Neutrophil (primary cell): ENCODE measurements around the gene RPH3AL.

ENCODE experiments used
- H3K27ac ChIP-seq: fragments of 200-600 bp; sonication (generic); 2 replicates; pipeline ENCODE4 v1.5.1; 2016; ENCODE audit warnings: mild to moderate bottlenecking, moderate library complexity
- H3K27me3 ChIP-seq: fragments of 200-600 bp; sonication (generic); 2 replicates; pipeline ENCODE4 v1.6.0; 2016; ENCODE audit warnings: mild to moderate bottlenecking
- H3K36me3 ChIP-seq: fragments of 200-600 bp; sonication (generic); 2 replicates; pipeline ENCODE4 v1.5.1; 2017
- H3K4me1 ChIP-seq, 2 experiments: fragments of 200-600 bp in 1 of 2; sonication (generic) in 1 of 2; 1 replicate in 1 of 2; 2 replicates in 1 of 2; pipeline versions ENCODE4 v1.5.1 to v1.6.1; 2013 to 2016; ENCODE audit warnings: low read depth in 1 of 2, low read length in 1 of 2, mild to moderate bottlenecking in 1 of 2, moderate library complexity in 1 of 2; ENCODE audit not compliant: control insufficient read depth in 1 of 2, insufficient read depth in 1 of 2
- H3K4me3 ChIP-seq, 2 experiments: fragments of 200-600 bp in 1 of 2; sonication (generic) in 1 of 2; 1 replicate in 1 of 2; 2 replicates in 1 of 2; pipeline ENCODE4 v1.5.1; 2013 to 2016; ENCODE audit warnings: low read depth in 1 of 2, low read length in 1 of 2, mild to moderate bottlenecking in 1 of 2, moderate library complexity in 1 of 2
- H3K9me3 ChIP-seq: fragments of 200-600 bp; sonication (generic); 2 replicates; pipeline ENCODE4 v1.5.1; 2016
- TF ChIP-seq, protein P1 (sequence below): fragments of 200-600 bp; sonication (generic); IDR thresholded peaks from 2 replicates; pipeline ENCODE4 v1.5.1; 2016; ENCODE audit warnings: antibody characterized with exemption

The RPH3AL gene, protein sequence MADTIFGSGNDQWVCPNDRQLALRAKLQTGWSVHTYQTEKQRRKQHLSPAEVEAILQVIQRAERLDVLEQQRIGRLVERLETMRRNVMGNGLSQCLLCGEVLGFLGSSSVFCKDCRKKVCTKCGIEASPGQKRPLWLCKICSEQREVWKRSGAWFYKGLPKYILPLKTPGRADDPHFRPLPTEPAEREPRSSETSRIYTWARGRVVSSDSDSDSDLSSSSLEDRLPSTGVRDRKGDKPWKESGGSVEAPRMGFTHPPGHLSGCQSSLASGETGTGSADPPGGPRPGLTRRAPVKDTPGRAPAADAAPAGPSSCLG

DNA sequence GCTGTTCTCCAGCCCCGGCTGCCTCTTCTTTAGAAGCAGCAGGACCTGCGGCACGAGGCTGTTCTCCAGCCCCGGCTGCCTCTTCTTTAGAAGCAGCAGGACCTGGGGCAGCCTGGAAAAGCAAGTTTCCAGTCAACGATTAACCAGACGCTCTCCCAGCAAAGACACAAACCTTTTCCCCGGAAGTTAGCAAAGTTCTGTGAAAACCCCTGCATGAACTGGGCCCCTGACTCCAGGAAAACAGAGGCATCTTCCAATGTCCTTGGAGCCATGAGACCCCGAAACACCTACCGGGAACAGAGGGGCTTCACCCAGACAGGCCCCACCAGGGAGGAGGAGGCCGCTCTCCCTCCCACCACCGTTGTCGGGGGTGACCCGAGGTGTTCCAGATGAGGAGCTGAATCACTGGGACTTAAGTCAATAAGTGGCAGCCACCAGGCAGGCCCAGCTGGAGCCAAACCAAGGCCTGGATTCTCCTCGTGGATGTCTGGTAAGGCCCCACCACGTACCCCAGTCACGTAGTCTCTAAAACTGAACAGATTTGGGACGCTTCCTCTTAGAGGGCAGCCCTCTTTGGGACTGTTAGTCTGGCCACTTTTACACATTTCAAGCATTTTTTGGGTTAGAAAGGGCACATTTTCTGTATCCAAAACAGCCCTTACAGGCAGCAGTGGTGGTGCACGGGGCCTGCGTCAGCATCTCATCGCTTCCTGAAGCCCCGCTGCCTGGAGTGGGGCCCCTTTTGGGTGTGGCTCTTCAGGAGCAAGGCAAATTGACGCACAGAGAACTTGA is at the start of gene RPH3AL:
Gene RPH3AL (minus strand): TSS at position 387 of the 792 bp plus-strand sequence. CDS start 25,264 bp downstream, outside the sequence.
- H3K27me3 ChIP-seq, result no peaks in the 10 kb centered on the region
- H3K27ac ChIP-seq, result no peak within 1 kb of the TSS
- no peaks in the 10 kb centered on the region for H3K9me3 ChIP-seq
- H3K4me1 ChIP-seq, result peaks cover 0 to 12% of the 10 kb centered on the region in 2 experiments
- H3K36me3 ChIP-seq, result no peaks in the 10 kb centered on the region
- TF ChIP-seq, protein P1, sequence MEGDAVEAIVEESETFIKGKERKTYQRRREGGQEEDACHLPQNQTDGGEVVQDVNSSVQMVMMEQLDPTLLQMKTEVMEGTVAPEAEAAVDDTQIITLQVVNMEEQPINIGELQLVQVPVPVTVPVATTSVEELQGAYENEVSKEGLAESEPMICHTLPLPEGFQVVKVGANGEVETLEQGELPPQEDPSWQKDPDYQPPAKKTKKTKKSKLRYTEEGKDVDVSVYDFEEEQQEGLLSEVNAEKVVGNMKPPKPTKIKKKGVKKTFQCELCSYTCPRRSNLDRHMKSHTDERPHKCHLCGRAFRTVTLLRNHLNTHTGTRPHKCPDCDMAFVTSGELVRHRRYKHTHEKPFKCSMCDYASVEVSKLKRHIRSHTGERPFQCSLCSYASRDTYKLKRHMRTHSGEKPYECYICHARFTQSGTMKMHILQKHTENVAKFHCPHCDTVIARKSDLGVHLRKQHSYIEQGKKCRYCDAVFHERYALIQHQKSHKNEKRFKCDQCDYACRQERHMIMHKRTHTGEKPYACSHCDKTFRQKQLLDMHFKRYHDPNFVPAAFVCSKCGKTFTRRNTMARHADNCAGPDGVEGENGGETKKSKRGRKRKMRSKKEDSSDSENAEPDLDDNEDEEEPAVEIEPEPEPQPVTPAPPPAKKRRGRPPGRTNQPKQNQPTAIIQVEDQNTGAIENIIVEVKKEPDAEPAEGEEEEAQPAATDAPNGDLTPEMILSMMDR, result no peak
- no peak within 1 kb of the TSS for H3K4me3 ChIP-seq

DNA sequence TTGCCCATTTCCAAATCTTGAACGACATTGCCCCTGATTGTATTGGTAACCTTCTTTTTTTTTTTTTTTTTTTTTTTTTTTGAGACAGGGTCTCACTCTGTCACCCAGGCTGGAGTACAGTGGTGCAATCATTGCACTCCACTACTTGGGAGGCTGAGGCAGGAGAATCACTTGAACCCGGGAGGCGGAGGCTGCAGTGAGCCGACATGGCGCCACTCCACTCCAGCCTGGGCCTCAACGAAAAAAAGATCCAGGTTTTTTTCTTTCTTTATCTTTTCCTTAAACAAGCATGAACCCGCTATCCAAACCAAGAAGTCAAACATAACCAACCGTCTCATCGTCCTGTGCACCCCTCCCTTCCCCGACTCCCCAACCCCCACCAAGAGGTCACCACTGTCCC is 47.6 kb upstream of the RPH3AL start:
- Histone ChIP-seq H3K27me3 (no peaks in the 10 kb centered on the region), H3K9me3 (no peaks in the 10 kb centered on the region), H3K36me3 (peaks cover 60% of the 10 kb centered on the region), H3K4me1 (peaks cover 5 to 7% of the 10 kb centered on the region in 2 experiments), H3K4me3 (no peak overlapping the region), H3K27ac (no peak overlapping the region)
- TF ChIP-seq, protein P1, result no peak

DNA sequence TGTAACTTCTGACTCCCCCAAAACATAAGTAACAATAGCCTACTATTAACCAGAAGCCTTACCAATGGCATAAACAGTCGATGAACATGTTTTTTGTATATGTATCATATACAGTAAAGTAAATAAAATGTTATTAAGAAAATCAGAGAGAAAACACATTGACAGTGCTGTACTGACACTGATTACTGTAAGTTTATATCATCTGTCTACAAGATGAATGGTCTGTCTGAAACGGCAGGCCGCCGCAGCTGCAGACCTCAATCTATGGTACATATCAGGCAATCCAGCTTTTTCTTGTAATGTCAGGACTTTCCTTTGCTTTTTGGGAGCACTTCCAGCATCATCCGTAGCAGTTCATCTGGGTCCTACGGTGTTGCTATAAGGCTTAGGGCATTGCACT is 44.2 kb upstream of the RPH3AL start:
- Histone ChIP-seq H3K9me3 (no peaks in the 10 kb centered on the region), H3K4me3 (no peak overlapping the region), H3K4me1 (peaks cover 23 to 25% of the 10 kb centered on the region in 2 experiments), H3K27ac (no peak overlapping the region), H3K27me3 (no peaks in the 10 kb centered on the region), H3K36me3 (peaks cover 44% of the 10 kb centered on the region)
- TF ChIP-seq, protein P1, result no peak

DNA sequence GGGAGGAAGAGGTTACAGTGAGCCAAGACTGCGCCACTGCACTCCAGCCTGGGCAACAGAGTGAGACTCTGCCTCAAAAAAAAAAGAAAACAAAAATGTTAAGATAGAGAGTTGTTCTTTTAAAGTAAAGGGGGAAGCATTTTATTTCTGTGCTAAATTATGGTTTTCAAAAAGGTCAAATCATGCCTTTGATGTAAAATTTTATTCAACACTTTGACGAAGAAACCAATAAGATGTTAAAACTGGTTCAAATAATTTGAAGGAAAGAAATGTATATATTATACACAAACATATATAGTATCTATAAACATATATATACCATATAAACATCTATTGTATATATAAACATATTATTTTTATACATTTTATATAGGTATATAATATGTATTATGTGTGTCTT is 43.4 kb upstream of the RPH3AL start:
- peaks cover 23 to 25% of the 10 kb centered on the region in 2 experiments for H3K4me1 ChIP-seq
- H3K27ac ChIP-seq, result peak overlapping the region; percentile 52
- no peaks in the 10 kb centered on the region for H3K9me3 ChIP-seq
- H3K27me3 ChIP-seq, result no peaks in the 10 kb centered on the region
- peaks cover 36% of the 10 kb centered on the region for H3K36me3 ChIP-seq
- TF ChIP-seq, protein P1, result no peak
- no peak overlapping the region for H3K4me3 ChIP-seq

DNA sequence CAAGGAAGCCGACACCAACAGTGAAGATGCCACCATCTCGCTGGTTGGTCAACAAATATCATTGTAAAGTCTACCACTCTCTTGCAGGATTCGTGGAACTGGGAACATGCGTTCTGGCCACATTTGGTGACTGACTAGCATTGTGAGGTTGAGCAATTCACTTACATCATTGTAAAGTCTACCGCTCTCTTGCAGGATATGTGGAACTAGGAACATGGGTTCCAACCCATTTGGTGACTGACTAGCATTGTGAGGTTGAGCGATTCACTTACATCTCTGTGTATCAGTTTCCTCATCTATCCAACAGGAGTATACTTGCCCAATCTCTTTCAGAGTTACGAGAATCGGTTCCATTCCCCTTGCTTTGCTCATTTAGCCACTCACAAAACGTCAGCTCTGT is 42.6 kb upstream of the RPH3AL start:
- TF ChIP-seq, protein P1, result no peak
- Histone ChIP-seq H3K27ac (peak overlapping the region; percentile 52), H3K9me3 (no peaks in the 10 kb centered on the region), H3K36me3 (peaks cover 29% of the 10 kb centered on the region), H3K4me3 (no peak overlapping the region), H3K27me3 (no peaks in the 10 kb centered on the region), H3K4me1 (peaks cover 23 to 25% of the 10 kb centered on the region in 2 experiments)
